Loucy (cell line): Measurements from ENCODE around the gene ALPL.

Experiments
- EZH2phosphoT487 ChIP-seq: fragments of 200-600 bp; IDR thresholded peaks from 2 replicates; pipeline ENCODE4 v1.6.1; 2018; ENCODE audit warnings: antibody characterized with exemption, mild to moderate bottlenecking, moderate library complexity, borderline replicate concordance
- TF ChIP-seq, protein P1 (sequence below): fragments of 200-600 bp; sonication (generic); conservative IDR thresholded peaks from 2 replicates; pipeline ENCODE4 v1.5.1; 2014; ENCODE audit warnings: mild to moderate bottlenecking, antibody characterized with exemption, low read length

DNA sequence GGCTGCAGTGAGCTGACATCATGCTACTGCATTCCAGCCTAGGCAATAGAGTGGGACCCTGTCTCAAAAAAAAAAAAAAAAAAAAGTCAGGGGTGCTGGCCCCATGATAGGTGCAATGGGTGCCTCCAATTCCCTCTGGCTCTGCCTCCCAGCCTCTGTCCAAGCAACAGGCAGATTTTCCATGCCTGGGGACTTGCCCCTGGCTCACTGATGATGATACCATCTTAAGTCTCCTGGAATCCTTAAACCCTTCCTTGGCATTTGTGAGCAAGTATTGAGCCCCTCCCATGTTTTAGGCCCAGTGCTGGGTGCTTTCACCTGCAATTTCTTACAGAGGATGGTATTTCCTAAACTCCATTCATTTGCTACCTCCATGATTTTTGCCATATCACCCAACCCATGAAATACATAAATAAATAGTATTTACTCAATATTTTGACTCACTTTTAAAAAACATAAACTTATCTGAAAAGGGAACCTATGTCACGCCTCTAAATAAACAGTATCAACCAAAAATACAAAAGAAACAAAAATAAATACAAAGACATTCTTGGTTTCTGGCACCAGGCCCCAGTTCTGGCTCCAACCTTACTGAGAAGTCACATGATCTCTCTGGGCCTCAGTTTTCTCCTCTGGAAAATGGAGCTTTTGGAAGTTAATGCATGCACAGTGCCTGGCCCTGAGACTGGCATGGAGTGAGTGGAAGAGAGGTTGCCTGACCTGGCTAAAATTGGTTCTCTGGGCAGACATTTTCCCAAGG is 1.5 kb upstream of the ALPL start:
- TF ChIP-seq, protein P1, sequence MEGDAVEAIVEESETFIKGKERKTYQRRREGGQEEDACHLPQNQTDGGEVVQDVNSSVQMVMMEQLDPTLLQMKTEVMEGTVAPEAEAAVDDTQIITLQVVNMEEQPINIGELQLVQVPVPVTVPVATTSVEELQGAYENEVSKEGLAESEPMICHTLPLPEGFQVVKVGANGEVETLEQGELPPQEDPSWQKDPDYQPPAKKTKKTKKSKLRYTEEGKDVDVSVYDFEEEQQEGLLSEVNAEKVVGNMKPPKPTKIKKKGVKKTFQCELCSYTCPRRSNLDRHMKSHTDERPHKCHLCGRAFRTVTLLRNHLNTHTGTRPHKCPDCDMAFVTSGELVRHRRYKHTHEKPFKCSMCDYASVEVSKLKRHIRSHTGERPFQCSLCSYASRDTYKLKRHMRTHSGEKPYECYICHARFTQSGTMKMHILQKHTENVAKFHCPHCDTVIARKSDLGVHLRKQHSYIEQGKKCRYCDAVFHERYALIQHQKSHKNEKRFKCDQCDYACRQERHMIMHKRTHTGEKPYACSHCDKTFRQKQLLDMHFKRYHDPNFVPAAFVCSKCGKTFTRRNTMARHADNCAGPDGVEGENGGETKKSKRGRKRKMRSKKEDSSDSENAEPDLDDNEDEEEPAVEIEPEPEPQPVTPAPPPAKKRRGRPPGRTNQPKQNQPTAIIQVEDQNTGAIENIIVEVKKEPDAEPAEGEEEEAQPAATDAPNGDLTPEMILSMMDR, result no peak
- TF ChIP-seq EZH2phosphoT487, result no peak
